ENCODE data around the gene PSMD11. TPM values are rescaled to one million over a fixed set of nuclear protein-coding genes. Genes with fewer than 3 reads are reported as not detected.

The PSMD11 gene
- total and polyA plus RNA-seq, 2 of the 13 experiments (the other 11 are each of a cell fraction or from before 2014, with no cell fraction given): 69.8 to 152 TPM

- peak; percentile 19 for TF ChIP-seq TEAD3 (CRISPR knock-in tag; optimal IDR thresholded peaks at IDR 0.05; ENCODE audit: borderline replicate concordance)
- TF ChIP-seq HOXA3 (CRISPR knock-in tag; IDR thresholded peaks at IDR 0.05): peak; percentile 47; the same call in 1 of the 2 replicates
- TF ChIP-seq ZBTB21 (CRISPR knock-in tag; IDR thresholded peaks at IDR 0.05): peak; percentile 42; the same call in 1 of the 2 replicates
- peak; percentile 60; the same call in 1 of the 2 replicates for TF ChIP-seq ETV5 (CRISPR knock-in tag; IDR thresholded peaks at IDR 0.05; ENCODE audit: borderline replicate concordance)
- no peak for TF ChIP-seq LCORL (IDR thresholded peaks at IDR 0.05)
- TF ChIP-seq LCORL (CRISPR knock-in tag; IDR thresholded peaks at IDR 0.05): peak; percentile 59; the same call in 1 of the 2 replicates
- TF ChIP-seq ESRRA (CRISPR knock-in tag; IDR thresholded peaks at IDR 0.05; ENCODE audit: low read depth): peak; percentile 99
- TF ChIP-seq ARID4A (CRISPR knock-in tag; IDR thresholded peaks at IDR 0.05; ENCODE audit: borderline replicate concordance): peak; percentile 33; the same call in 1 of the 2 replicates
- peak; percentile 52; the same call in 1 of the 2 replicates for TF ChIP-seq HOMEZ (CRISPR knock-in tag; IDR thresholded peaks at IDR 0.05; ENCODE audit: low read depth)
- no peak for TF ChIP-seq ZGPAT (CRISPR knock-in tag; IDR thresholded peaks at IDR 0.05)
- TF ChIP-seq ZFY (CRISPR knock-in tag; IDR thresholded peaks at IDR 0.05): 0 out of 2 replicates have a peak, but pooled peaks have one; percentile 9
- TF ChIP-seq RARA (CRISPR knock-in tag; IDR thresholded peaks at IDR 0.05): peak; percentile 45; the same call in 1 of the 2 replicates
- TF ChIP-seq ZMYM4 (CRISPR knock-in tag; IDR thresholded peaks at IDR 0.05): peak; percentile 65
- TF ChIP-seq RXRB (CRISPR knock-in tag; IDR thresholded peaks at IDR 0.05; ENCODE audit: borderline replicate concordance): peak; percentile 27; the same call in 1 of the 2 replicates
- TF ChIP-seq GABPA (IDR thresholded peaks at IDR 0.05; ENCODE audit: low read depth, low read length): no peak
- TF ChIP-seq GABPA (CRISPR knock-in tag; IDR thresholded peaks at IDR 0.05; ENCODE audit: low read depth): peak; percentile 56
- TF ChIP-seq BRF2 (CRISPR knock-in tag; IDR thresholded peaks at IDR 0.05): no peak
- TF ChIP-seq NR2F6 (IDR thresholded peaks at IDR 0.05): no peak
- 0 out of 2 replicates have a peak, but pooled peaks have one; percentile 32 for TF ChIP-seq NR2F6 (CRISPR knock-in tag; IDR thresholded peaks at IDR 0.05)
Measured at GRCh38 chr17:32520104-32520701, 75.9 kb downstream of the PSMD11 start (continued).
